Left colon (tissue), 2 donors: ENCODE data around the gene OSBPL6. TPM values are rescaled to one million over a fixed set of nuclear protein-coding genes. Genes with fewer than 3 reads are reported as not detected.

ENCODE experiments used
- ATAC-seq: fragments of 200-7000 bp; cut with Tn5 transposase; one replicate; pipeline ENCODE4 v1.9.1; 2020; ENCODE audit warnings: mild to moderate bottlenecking, moderate library complexity
- DNase-seq, 2 donors: peaks; one replicate each; pipeline ENCODE4 v3.0.0-alpha.2; 2020
- intact Hi-C, 2 donors: fragments of 100-400 bp; cut with DNase I in 1 of 2; cut with micrococcal nuclease in 1 of 2; formaldehyde crosslinking; loops; one replicate each; pipeline versions ENCODE4 v1.11.2 to v1.14.0; 2022; cut with DNase I, micrococcal nuclease
- total RNA-seq, 2 donors: library from RNA; stranded (reverse); fragmentation: NEBNext Ultra II Directional; extraction: Animal tissue kit (Norgen Biotek cat#: 25700); gene quantifications; one replicate each; pipeline ENCODE4 v1.2.1, GENCODE V29; 2021
- donor health status: DM: no; HTN: no; CAD: no.
- donor health status: DM: yes; HTN: yes; CAD: no.

Gene OSBPL6
- total RNA-seq, 2 donors from 2014 or later: 1.8 to 1.9 TPM

- ATAC-seq: no peak
- intact Hi-C loops: no loop called here
- DNase-seq: no peak
Measured at GRCh38 chr2:178263159-178263860, 69.0 kb downstream of the OSBPL6 start.

- ATAC-seq (no peak), DNase-seq (no peak)
- intact Hi-C loops: no loop called here
Measured at GRCh38 chr2:178264211-178264610, 69.9 kb downstream of the OSBPL6 start.

GRCh38 chr2:178265851-178266250 lies 71.5 kb downstream of the OSBPL6 start:
- no peak for ATAC-seq
- intact Hi-C loops: no loop called here
- no peak for DNase-seq

- intact Hi-C loops: no loop called here
- DNase-seq (no peak), ATAC-seq (no peak)
Measured at GRCh38 chr2:178266445-178266844, 72.1 kb downstream of the OSBPL6 start.

GRCh38 chr2:178267660-178268059 lies 73.3 kb downstream of the OSBPL6 start:
- intact Hi-C loops: no loop called here
- ATAC-seq: no peak
- DNase-seq: no peak

- no peak for DNase-seq
- no peak for ATAC-seq
- intact Hi-C loops: no loop called here
Measured at GRCh38 chr2:178268435-178268834, 74.1 kb downstream of the OSBPL6 start.

GRCh38 chr2:178269438-178270224 lies 75.3 kb downstream of the OSBPL6 start:
- ATAC-seq: no peak
- intact Hi-C loops: no loop called here

GRCh38 chr2:178270338-178270737 lies 76.0 kb downstream of the OSBPL6 start:
- intact Hi-C loops: no loop called here
- DNase-seq: no peak
- ATAC-seq: no peak

More at GRCh38 chr2:178269438-178270224, 75.3 kb downstream of the OSBPL6 start:
- no peak for DNase-seq

GRCh38 chr2:178271094-178271493 lies 76.8 kb downstream of the OSBPL6 start:
- intact Hi-C loops: no loop called here
- ATAC-seq: no peak

GRCh38 chr2:178271629-178272333 lies 77.5 kb downstream of the OSBPL6 start:
- DNase-seq (peak; percentile 18 to 43), ATAC-seq (no peak)
- intact Hi-C loops: no loop called here

More at GRCh38 chr2:178271094-178271493, 76.8 kb downstream of the OSBPL6 start:
- no peak for DNase-seq

GRCh38 chr2:178273787-178274360 lies 79.6 kb downstream of the OSBPL6 start:
- DNase-seq (no peak), ATAC-seq (no peak)
- intact Hi-C loops: no loop called here

- ATAC-seq: no peak
- intact Hi-C loops: no loop called here
- no peak for DNase-seq
Measured at GRCh38 chr2:178275600-178275999, 81.3 kb downstream of the OSBPL6 start.

GRCh38 chr2:178277741-178278197 lies 83.5 kb downstream of the OSBPL6 start:
- no peak for DNase-seq
- intact Hi-C loops: no loop called here
- ATAC-seq: peak; percentile 16

- intact Hi-C loops: no loop called here
- DNase-seq: no peak
- peak; percentile 35 for ATAC-seq
Measured at GRCh38 chr2:178279142-178279541, 84.8 kb downstream of the OSBPL6 start.

GRCh38 chr2:178279636-178280035 lies 85.3 kb downstream of the OSBPL6 start:
- DNase-seq (no peak), ATAC-seq (peak; percentile 51)
- intact Hi-C loops: loop anchor here in 1 of 2 donors (5.0 kb wide), 1 partner anchor 147 kb away; no protein-coding TSS in a partner anchor

- DNase-seq: peak in 1 of 2 donors; percentile 10
- no peak for ATAC-seq
Measured at GRCh38 chr2:178280244-178280852, 86.0 kb downstream of the OSBPL6 start.

GRCh38 chr2:178282075-178282815 lies 87.9 kb downstream of the OSBPL6 start:
- peak; percentile 37 to 54 for DNase-seq
- intact Hi-C loops: loop anchor here in 1 of 2 donors (5.0 kb wide), 1 partner anchor 150 kb away; no protein-coding TSS in a partner anchor

More at GRCh38 chr2:178280244-178280852, 86.0 kb downstream of the OSBPL6 start:
- intact Hi-C loops: loop anchor here in 1 of 2 donors (5.0 kb wide), 1 partner anchor 148 kb away; no protein-coding TSS in a partner anchor

More at GRCh38 chr2:178282075-178282815, 87.9 kb downstream of the OSBPL6 start:
- ATAC-seq: peak; percentile 96
